Skin epidermis (tissue), 12 donors: ENCODE results near the gene BLID.

Source experiments
- H3K27ac ChIP-seq, 21 experiments: fragments of 200-600 bp; sonication (generic) in 11 of 21; one replicate each; pipeline ENCODE4 v1.5.0; 2020; ENCODE audit warnings: mild to moderate bottlenecking in 3 of 21, inconsistent platforms in 2 of 21, moderate library complexity in 2 of 21
- H3K4me3 ChIP-seq, 7 experiments: fragments of 200-600 bp; sonication (generic) in 2 of 7; one replicate each; pipeline ENCODE4 v1.5.0; 2020; ENCODE audit warnings: inconsistent platforms in 2 of 7, mild to moderate bottlenecking in 2 of 7, moderate library complexity in 1 of 7

BLID gene

GRCh38 chr11:122094836-122095235 lies 21.2 kb downstream of the BLID start:
- no peak overlapping the region for H3K27ac ChIP-seq
- no peak overlapping the region for H3K4me3 ChIP-seq

GRCh38 chr11:122093731-122094275 lies 22.2 kb downstream of the BLID start:
- no peak overlapping the region for H3K4me3 ChIP-seq
- no peak overlapping the region for H3K27ac ChIP-seq

- H3K4me3 ChIP-seq: no peak overlapping the region
- H3K27ac ChIP-seq: no peak overlapping the region
These were observed 24.2 kb downstream of the BLID start for GRCh38 chr11:122091835-122092234.

GRCh38 chr11:122089111-122089510 lies 26.9 kb downstream of the BLID start:
- no peak overlapping the region for H3K4me3 ChIP-seq
- H3K27ac ChIP-seq: no peak overlapping the region

GRCh38 chr11:122085712-122086111 lies 30.3 kb downstream of the BLID start:
- H3K4me3 ChIP-seq: no peak overlapping the region
- peak overlapping the region in 5 of 21 experiments; percentile 2 to 73 (median 61) for H3K27ac ChIP-seq

GRCh38 chr11:122085264-122085663 lies 30.8 kb downstream of the BLID start:
- Histone ChIP-seq H3K4me3 (no peak overlapping the region), H3K27ac (peak overlapping the region in 3 of 21 experiments; percentile 61 to 73 (median 63))

- H3K27ac ChIP-seq: no peak overlapping the region
These were observed 33.8 kb downstream of the BLID start for GRCh38 chr11:122082205-122082604.

GRCh38 chr11:122081073-122081472 lies 34.9 kb downstream of the BLID start:
- Histone ChIP-seq H3K4me3 (no peak overlapping the region), H3K27ac (no peak overlapping the region)

More at GRCh38 chr11:122082205-122082604, 33.8 kb downstream of the BLID start:
- no peak overlapping the region for H3K4me3 ChIP-seq

- no peak overlapping the region for H3K27ac ChIP-seq
- H3K4me3 ChIP-seq: no peak overlapping the region
These were observed 38.6 kb downstream of the BLID start for GRCh38 chr11:122077459-122077858.

GRCh38 chr11:122076512-122077120 lies 39.4 kb downstream of the BLID start:
- H3K4me3 ChIP-seq: no peak overlapping the region
- H3K27ac ChIP-seq: no peak overlapping the region

GRCh38 chr11:122075016-122075415 lies 41.0 kb downstream of the BLID start:
- Histone ChIP-seq H3K4me3 (no peak overlapping the region), H3K27ac (no peak overlapping the region)

- Histone ChIP-seq H3K4me3 (no peak overlapping the region), H3K27ac (no peak overlapping the region)
These were observed 42.0 kb downstream of the BLID start for GRCh38 chr11:122074022-122074421.

- H3K4me3 ChIP-seq: no peak overlapping the region
- H3K27ac ChIP-seq: no peak overlapping the region
These were observed 44.3 kb downstream of the BLID start for GRCh38 chr11:122071709-122072202.

GRCh38 chr11:122069707-122070360 lies 46.2 kb downstream of the BLID start:
- Histone ChIP-seq H3K4me3 (no peak overlapping the region), H3K27ac (no peak overlapping the region)

GRCh38 chr11:122068837-122069236 lies 47.2 kb downstream of the BLID start:
- Histone ChIP-seq H3K27ac (no peak overlapping the region), H3K4me3 (no peak overlapping the region)

- no peak overlapping the region for H3K27ac ChIP-seq
- H3K4me3 ChIP-seq: no peak overlapping the region
These were observed 47.9 kb downstream of the BLID start for GRCh38 chr11:122068141-122068540.
